AG10803 (cell line): ENCODE data around the gene KCNJ6.

ENCODE experiments used
- DNase-seq: peaks from one replicate; pipeline ENCODE4 v3.0.0; 2010; ENCODE audit warnings: low read depth
- H3K4me3 ChIP-seq: 2 replicates; pipeline ENCODE4 v1.5.1; 2011; ENCODE audit warnings: mild to moderate bottlenecking, low read length, control low read depth
- CTCF ChIP-seq: conservative IDR thresholded peaks from 2 replicates; pipeline ENCODE4 v1.5.1; 2011; ENCODE audit warnings: mild to moderate bottlenecking, low read length, control low read depth, inconsistent platforms

Gene KCNJ6

GRCh38 chr21:37622755-37623154 lies 293.5 kb downstream of the KCNJ6 start:
- no peak for DNase-seq
- H3K4me3 ChIP-seq, result no peak overlapping the region
- TF ChIP-seq CTCF, result no peak

- no peak overlapping the region for H3K4me3 ChIP-seq
- no peak for TF ChIP-seq CTCF
- DNase-seq, result peak; percentile 20
Observed at GRCh38 chr21:37620401-37620800, 295.9 kb downstream of the KCNJ6 start.

GRCh38 chr21:37619464-37619974 lies 296.7 kb downstream of the KCNJ6 start:
- no peak overlapping the region for H3K4me3 ChIP-seq
- TF ChIP-seq CTCF, result no peak

GRCh38 chr21:37618081-37618480 lies 298.2 kb downstream of the KCNJ6 start:
- DNase-seq, result no peak
- no peak overlapping the region for H3K4me3 ChIP-seq
- no peak for TF ChIP-seq CTCF

More at GRCh38 chr21:37619464-37619974, 296.7 kb downstream of the KCNJ6 start:
- no peak for DNase-seq

- no peak for DNase-seq
- no peak overlapping the region for H3K4me3 ChIP-seq
- no peak for TF ChIP-seq CTCF
Observed at GRCh38 chr21:37615962-37616361, 300.3 kb downstream of the KCNJ6 start.

GRCh38 chr21:37614351-37614875 lies 301.8 kb downstream of the KCNJ6 start:
- no peak overlapping the region for H3K4me3 ChIP-seq
- DNase-seq, result no peak
- no peak for TF ChIP-seq CTCF

GRCh38 chr21:37607081-37607480 lies 309.2 kb downstream of the KCNJ6 start:
- no peak overlapping the region for H3K4me3 ChIP-seq
- TF ChIP-seq CTCF, result no peak
- no peak for DNase-seq
